Measurements from ENCODE around the gene BEND4.
"Not testable (repeated sequence)": the region's sequence is repeated elsewhere in the genome, so short reads cannot be mapped to it uniquely, and the experiment has no call there.

BEND4 gene

DNA sequence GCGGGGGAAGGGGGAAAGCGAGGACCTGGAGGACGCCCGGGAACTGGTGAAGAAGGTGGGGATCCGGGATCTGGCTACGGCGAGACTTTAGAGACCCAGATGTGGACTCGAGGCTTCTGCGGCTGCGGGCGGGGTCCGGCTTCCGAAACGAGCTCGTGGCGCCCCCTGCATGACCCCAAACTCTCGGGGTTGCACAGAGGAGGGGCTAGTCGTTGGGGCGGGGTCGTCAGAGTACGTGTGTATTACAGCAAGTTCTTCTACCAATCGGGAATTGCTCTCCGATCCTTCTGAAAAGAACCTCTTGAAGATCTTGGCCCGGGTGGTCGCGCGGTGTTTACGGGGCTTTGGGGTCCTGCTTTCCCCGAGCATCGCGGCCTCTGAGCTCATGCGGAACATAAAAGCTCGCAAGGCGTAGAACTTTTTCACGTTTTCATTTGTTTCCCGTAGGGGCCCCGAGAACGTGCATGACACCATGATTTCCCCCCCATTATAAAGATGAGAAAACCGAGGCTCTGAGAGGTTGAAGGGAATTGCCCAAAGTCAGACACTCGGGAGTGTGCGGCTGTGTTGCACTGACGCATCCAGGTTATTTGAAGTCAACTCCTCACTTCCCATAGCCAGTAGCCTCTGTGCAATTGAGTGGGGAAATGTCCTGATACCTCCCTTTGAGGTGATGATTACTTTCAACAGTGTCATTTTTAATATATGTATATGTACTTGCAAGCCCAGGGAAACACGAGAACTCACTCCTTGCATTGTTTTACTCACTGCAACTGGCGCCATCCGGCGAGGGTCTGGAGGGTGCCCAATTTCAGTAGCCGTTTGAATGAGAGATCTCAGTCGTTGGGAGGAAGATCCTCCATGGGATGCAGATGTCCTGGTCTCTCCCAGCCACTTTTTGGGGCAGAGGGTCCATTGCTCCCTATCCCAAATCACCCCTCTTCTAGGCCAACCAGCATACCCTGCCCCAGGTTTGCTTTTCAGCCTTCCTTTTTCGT, at the start of gene BEND4:
BEND4 (minus strand) TSS at position 149 of the 998 bp plus-strand sequence. CDS start 512 bp downstream, outside the sequence.
- no peak for DNase-seq (ENCODE audit: low read depth)

DNA sequence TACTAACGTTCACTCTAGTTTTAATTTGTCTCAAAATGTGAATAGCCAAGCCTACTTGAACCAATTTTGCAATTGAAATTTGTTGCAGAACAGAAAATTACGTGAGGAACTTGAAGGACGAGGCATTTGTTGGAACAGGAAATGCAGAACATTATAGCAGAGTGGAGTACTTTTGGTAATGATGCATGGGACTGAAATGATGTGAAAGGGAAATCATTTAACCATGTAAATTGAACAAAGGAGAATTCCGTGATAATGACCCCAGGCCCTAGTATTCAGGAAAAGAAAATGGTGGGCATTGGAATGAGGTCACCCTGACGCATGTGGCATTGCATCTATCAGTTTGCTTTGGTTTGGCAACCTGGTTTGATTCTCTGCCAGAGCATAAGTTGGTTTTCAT, 44.9 kb upstream of the BEND4 start:
- DNase-seq (ENCODE audit: low read depth) = no peak

GRCh38 chr4:42172921-42173320, 20.5 kb upstream of the BEND4 start:
- no peak for DNase-seq (ENCODE audit: low read depth)

GRCh38 chr4:42172128-42172790, 19.8 kb upstream of the BEND4 start:
- DNase-seq (ENCODE audit: low read depth) = no peak

GRCh38 chr4:42167709-42168108, 15.3 kb upstream of the BEND4 start:
- no peak for DNase-seq (ENCODE audit: low read depth)

DNA sequence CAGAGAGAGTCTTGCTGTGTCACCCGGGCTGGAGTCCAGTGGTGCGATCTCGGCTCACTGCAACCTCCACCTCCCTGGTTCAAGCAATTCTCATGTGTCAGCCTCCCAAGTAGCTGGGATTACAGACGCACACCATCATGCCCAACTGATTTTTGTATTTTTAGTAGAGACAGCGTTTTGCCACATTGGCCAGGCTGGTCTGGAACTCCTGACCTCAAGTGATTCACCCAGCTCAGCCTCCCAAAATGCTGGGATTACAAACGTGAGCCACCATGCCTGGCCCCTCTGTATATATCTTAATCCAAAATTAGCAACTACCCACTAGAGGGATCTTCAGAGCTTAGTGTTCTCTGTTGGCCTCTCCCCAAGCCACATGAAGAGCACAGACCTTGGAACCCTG, 13.7 kb upstream of the BEND4 start:
- DNase-seq (ENCODE audit: low read depth) = not testable (repeated sequence)

DNA sequence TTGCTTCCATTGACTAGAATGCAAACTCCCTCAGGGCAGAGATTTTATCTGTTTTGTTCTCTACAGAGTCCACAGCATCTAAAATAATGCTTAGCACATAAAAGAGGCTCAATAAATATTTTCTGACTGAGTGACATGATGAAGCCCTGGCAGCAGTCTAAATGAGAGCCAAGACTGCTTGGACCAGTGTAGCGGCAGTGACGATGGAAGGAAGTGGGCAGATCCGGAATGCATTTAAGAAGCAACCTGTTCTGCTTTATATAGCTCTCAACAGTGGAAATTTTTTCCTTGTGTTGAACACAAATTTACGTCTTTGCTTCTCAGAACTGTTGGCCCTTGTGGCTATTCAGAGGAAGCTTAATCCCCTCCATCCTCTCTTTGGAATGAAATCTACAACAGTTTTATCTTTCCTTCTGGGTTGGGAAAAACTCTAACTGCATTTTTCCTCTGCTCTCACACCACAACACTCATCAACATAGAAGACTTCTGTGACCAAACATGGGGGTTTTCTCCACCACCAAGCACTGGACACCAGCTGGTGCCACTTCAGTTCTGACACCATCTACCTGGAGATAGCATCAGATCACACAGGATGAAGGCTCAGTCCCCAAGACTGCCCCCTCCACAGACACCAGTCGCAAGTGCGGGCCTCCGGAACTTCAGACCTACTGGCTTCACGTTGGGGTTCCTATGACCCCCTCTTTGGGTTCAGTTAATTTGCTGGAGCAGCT, 7.0 kb upstream of the BEND4 start:
- DNase-seq (ENCODE audit: low read depth) = no peak

DNA sequence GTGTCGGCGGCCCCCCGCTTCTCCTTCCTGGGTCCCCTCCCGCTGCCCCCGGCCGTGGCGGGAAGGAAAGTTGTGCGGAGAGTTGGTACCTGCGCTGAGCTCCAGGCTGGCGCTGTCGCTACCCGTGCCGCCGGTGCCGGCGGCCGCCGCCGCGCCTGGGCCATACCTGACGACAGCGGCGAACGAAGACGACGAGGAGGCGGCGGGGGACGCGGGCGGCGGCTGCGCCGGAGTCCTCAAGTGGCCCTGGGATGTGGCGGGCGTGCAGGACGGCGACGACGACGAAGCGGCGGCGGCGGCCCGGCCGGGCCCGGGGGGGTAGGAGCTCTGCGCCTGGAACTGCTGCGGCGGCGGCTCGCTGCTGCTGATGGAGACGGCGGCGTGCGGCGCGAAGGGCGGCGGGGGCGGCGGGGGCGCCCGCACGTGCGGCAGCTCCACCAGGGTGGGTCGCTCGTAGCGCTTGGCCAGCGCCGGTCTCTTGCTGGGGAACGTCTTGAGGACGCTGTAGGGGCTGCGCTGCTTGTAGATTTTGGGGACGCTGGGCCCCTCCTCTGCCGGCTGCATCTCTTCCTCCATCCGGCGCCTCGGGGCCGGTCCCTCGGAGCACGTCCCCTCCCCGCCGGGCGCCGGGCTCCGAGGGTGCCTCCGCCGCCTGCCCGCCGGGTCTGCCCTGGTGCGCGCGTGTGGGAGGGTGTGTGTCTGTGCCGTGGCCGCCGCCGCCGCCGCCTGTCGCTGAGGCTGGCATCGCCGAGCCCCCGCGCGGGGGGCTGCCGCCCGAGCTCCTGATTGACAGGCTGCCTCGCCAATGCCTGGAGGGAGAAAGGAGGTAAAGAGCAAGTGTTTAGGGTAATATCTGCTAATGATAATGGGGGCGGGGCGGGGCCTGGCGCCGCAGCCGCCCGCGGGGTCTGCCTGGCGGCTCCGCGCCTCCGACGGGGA, 618 bp downstream of the BEND4 start:
- no peak for DNase-seq (ENCODE audit: low read depth)

DNA sequence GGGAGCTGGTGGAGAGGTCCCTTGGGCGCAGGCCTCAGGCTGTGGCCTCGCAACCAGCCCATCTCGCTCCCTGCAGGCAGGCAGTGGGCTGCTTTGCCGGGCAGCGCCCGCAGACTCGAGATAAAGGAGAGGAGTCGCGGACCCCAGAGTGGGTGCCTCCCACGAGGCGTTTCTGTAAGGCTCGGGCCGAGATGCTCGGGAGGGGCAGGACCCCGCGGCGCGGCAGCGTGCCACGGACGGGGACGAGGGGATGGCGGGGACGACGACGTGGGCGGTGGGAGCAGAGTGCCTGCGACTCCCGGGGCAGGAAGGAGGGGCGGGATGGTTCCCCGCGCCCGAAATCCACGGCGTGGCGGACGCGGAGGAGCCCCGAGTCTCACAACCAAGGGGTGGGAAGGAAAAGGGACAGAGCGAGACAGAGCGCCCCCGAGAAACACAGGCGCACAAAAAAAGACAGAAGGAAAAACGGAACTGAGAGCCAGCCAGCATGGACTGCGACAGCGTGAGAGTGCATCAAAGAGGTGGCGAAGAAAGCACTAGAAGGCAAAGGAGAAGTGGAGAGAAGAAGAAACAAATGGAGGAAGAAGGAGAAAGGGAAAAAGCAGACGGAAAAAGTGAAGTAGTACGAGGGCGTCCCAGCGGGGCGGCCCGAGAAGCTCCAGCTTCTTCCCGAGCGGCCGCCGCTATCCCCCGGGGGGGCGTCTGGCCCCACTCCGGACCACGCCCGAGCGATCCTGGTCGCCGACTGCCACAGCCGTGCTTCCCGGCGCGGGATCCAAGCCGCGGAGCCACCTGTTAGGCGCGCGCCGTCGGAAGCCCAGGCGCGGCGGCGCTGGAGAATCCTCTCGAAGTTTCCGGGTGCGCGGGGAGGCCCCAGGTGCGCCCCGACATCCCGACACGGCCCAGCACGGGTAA, 1.5 kb downstream of the BEND4 start:
- DNase-seq (ENCODE audit: low read depth) = no peak

GRCh38 chr4:42149004-42149403, 3.5 kb downstream of the BEND4 start:
- DNase-seq (ENCODE audit: low read depth) = no peak

DNA sequence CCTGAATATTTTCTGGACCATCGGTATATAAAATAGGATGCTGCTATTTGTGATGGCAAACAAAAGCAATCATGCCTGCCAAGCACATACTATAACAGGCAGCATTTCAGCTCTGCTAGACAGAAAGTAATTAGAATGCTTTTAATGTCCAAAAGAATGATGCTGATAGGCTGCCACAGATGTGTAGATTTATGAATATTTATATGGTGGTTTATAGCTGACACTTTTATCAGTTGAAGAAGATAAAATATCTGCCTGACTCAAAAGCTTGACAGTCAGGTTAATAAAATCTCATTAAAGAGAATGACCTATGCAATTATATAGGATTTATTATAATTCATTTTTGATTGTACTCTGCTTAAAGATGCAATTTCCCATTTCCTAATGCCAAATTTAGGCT, 4.0 kb downstream of the BEND4 start:
- no peak for DNase-seq (ENCODE audit: low read depth)

- DNase-seq (ENCODE audit: low read depth) = no peak
These were observed 8.4 kb downstream of the BEND4 start for GRCh38 chr4:42144028-42144427.

- DNase-seq (ENCODE audit: low read depth) = no peak
These were observed 9.9 kb downstream of the BEND4 start for GRCh38 chr4:42142591-42142990.

GRCh38 chr4:42136371-42136770, 16.1 kb downstream of the BEND4 start:
- no peak for DNase-seq (ENCODE audit: low read depth)

DNA sequence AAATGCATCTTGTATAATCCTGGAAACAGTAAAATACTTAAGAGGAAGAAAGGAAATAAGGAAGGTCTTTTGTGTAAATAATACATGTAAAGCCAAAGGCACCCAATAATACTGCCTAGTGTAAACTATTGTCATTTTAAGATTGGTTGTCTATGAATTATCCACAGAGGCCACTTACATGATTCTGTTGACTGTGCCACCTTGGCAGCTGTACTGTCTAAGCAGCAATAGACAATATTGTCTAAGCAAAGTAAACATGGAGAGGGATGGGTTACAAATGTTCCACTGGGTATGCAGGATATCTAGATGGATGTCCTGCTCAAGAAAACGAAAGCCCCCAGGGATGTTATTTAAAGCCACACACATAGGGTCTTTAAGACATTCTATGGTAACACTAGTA, 19.4 kb downstream of the BEND4 start:
- no peak for DNase-seq (ENCODE audit: low read depth)

GRCh38 chr4:42132099-42132498, 20.4 kb downstream of the BEND4 start:
- no peak for DNase-seq (ENCODE audit: low read depth)

GRCh38 chr4:42123071-42123644, 29.3 kb downstream of the BEND4 start:
- no peak for DNase-seq (ENCODE audit: low read depth)

GRCh38 chr4:42122237-42122636, 30.2 kb downstream of the BEND4 start:
- DNase-seq (ENCODE audit: low read depth) = no peak

DNA sequence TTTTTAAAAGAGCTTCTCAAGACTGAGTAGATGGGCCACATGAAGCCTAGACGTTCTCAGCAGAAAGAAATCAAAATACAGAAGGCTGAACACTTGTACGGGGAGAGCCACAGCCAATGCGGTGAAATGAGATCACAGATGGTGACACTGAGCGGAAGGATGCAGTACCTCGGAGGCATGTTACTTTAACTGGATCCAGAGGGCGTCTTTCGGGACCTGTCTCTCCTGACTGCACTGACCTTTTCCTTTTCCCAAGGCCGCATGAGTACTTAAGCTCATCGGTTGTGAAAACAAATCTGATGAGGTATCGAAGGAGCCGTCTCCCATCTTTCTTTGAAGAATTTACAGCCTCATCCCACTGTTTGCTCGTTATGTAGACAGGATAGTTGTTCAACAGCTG, 32.6 kb downstream of the BEND4 start:
- no peak for DNase-seq (ENCODE audit: low read depth)

DNA sequence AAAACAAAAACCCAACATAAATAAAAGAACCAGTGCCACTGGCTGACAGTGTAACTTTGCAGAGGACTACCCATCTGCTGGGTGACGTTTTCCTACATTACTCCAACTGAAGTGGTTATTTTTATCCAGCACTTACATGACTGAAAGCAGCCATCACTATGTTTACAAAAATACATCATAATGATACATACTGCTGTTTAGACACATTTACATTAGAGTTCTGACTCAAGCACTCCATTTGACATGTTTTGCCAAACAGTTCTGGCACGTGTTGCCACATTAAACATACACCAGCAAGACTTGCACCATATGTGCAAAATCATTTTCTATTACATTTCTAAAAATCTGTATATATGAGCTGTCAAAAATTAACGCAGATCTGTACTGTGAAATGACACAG, 39.6 kb downstream of the BEND4 start:
- no peak for DNase-seq (ENCODE audit: low read depth)

All from stimulated activated CD8-positive, alpha-beta memory T cell treated with anti-CD3 and anti-CD28 coated beads, Interleukin-15, amount 100 ng/mL, for 24 hours (primary cell).